OCI-LY7 (cell line): ENCODE results near the gene GSN.

Experiments
- CTCF ChIP-seq: fragments of 200-600 bp; sonication (generic); conservative IDR thresholded peaks from 2 replicates; pipeline ENCODE4 v1.5.1; 2014; ENCODE audit warnings: mild to moderate bottlenecking, antibody characterized with exemption, low read length, moderate library complexity, mixed read lengths
- EZH2phosphoT487 ChIP-seq: fragments of 200-600 bp; sonication (generic); IDR thresholded peaks from 2 replicates; pipeline ENCODE4 v1.6.1; 2018; ENCODE audit warnings: low read depth, borderline replicate concordance, mild to moderate bottlenecking, mixed run types, antibody characterized with exemption, low read length, moderate library complexity, mixed read lengths

GRCh38 chr9:121363622-121363961 lies 95.6 kb downstream of the GSN start:
- TF ChIP-seq EZH2phosphoT487: no peak
- no peak for TF ChIP-seq CTCF
